Lower leg skin (tissue), 4 donors: ENCODE measurements around the gene LETMD1. TPM values are rescaled to one million over a fixed set of nuclear protein-coding genes. Genes with fewer than 3 reads are reported as not detected.

Source experiments
- DNase-seq, 2 donors: peaks; one replicate each; pipeline ENCODE4 v3.0.0-alpha.2; 2019; ENCODE audit warnings: low spot score in 2 of 2
- H3K4me3 ChIP-seq: fragments of 200-600 bp; sonication (generic); 2 replicates; pipeline ENCODE4 v1.5.1; 2017; ENCODE audit warnings: mild to moderate bottlenecking, low read depth; ENCODE audit not compliant: poor library complexity, severe bottlenecking
- CTCF ChIP-seq, 3 donors: fragments of 450-650 bp; IDR thresholded peaks; one replicate each; pipeline ENCODE4 v1.5.1; 2016; ENCODE audit warnings: antibody characterized with exemption in 3 of 3, mild to moderate bottlenecking in 3 of 3, moderate library complexity in 2 of 3
- POLR2A ChIP-seq, 2 donors: fragments of 450-650 bp; IDR thresholded peaks; one replicate each; pipeline ENCODE4 v1.6.1; 2016 to 2017; ENCODE audit warnings: antibody characterized with exemption in 2 of 2, mild to moderate bottlenecking in 1 of 2, moderate library complexity in 1 of 2
- WGBS, 2 donors: methylation state at CpG; one replicate each; pipeline ENCODE4 v1.1.5; 2018; 5-methylcytosine and 5-hydroxymethylcytosine counted together
- intact Hi-C: fragments of 100-400 bp; cut with DNase I; formaldehyde crosslinking; loops from one replicate; pipeline ENCODE4 v1.15.0; 2023; ENCODE audit warnings: low total_unique reads
- total RNA-seq, 4 donors: library from RNA; depleted of rRNA; stranded (reverse); fragments of >200 nt; gene quantifications; one replicate each; pipeline ENCODE4 v1.1.0, GENCODE V29; 2016

LETMD1 gene
- total RNA-seq, 4 donors from 2014 or later, result 51.3 to 75.1 (median 56.6) TPM

- no peak for TF ChIP-seq POLR2A (IDR thresholded peaks at IDR 0.05)
- TF ChIP-seq CTCF (IDR thresholded peaks at IDR 0.05), result no peak
- WGBS, 2 donors, result 78 to 79% methylated on average over 1 of the region's 1 CpG
- H3K4me3 ChIP-seq, result no peak overlapping the region
- intact Hi-C loops, result no loop called here
- no peak for DNase-seq
These were observed 33.3 kb downstream of the LETMD1 start for GRCh38 chr12:51081421-51081820.

- WGBS, 2 donors, result 1 to 4% methylated on average over 18 of the region's 18 CpGs
- DNase-seq, result no peak
- peak overlapping the region; percentile 97 for H3K4me3 ChIP-seq
- intact Hi-C loops, result no loop called here
- TF ChIP-seq CTCF (IDR thresholded peaks at IDR 0.05) (no peak), POLR2A (IDR thresholded peaks at IDR 0.05) (no peak)
These were observed 34.5 kb downstream of the LETMD1 start for GRCh38 chr12:51082561-51083125.

GRCh38 chr12:51083126-51083833, 35.2 kb downstream of the LETMD1 start, which contains the start of gene CSRNP2:
TSS of gene CSRNP2 (minus strand) at chr12:51083596. CDS start at chr12:51076561, 7,035 bp downstream.
- peak in 1 of 2 donors; percentile 97 for TF ChIP-seq POLR2A (IDR thresholded peaks at IDR 0.05)
- TF ChIP-seq CTCF (IDR thresholded peaks at IDR 0.05), result no peak
- DNase-seq, result peak; percentile 95 to 99
- 0% methylated on average over 43 to 57 of the region's 74 CpGs for WGBS, 2 donors
- H3K4me3 ChIP-seq, result peak within 1 kb of the TSS; percentile 97
- intact Hi-C loops, result no loop called here

GRCh38 chr12:51085757-51086156, 37.6 kb downstream of the LETMD1 start:
- H3K4me3 ChIP-seq, result no peak overlapping the region
- intact Hi-C loops, result no loop called here
- 71 to 82% methylated on average over 3 of the region's 3 CpGs for WGBS, 2 donors
- no peak for TF ChIP-seq POLR2A (IDR thresholded peaks at IDR 0.05)
- TF ChIP-seq CTCF (IDR thresholded peaks at IDR 0.05), result no peak
- DNase-seq, result no peak

GRCh38 chr12:51086933-51087332, 38.8 kb downstream of the LETMD1 start:
- TF ChIP-seq POLR2A (IDR thresholded peaks at IDR 0.05), result no peak
- TF ChIP-seq CTCF (IDR thresholded peaks at IDR 0.05), result no peak
- intact Hi-C loops, result no loop called here
- no peak overlapping the region for H3K4me3 ChIP-seq
- 92% methylated on average over 10 of the region's 10 CpGs for WGBS, 2 donors
- no peak for DNase-seq
